HCT116 (cell line): ENCODE results near the gene FAM167B. TPM values are rescaled to one million over a fixed set of nuclear protein-coding genes. Genes with fewer than 3 reads are reported as not detected.

Experiments used
- ATAC-seq: fragments of 200-7000 bp; cut with Tn5 transposase; 2 replicates; pipeline ENCODE4 v1.9.1; 2020; ENCODE audit warnings: mild to moderate bottlenecking, moderate library complexity
- BruUV-seq: library from RNA; stranded (reverse); fragments of 400-500 nt; replicated peaks from 2 replicates; lab custom pipeline; 2021; lab: Mats Ljungman, UMichigan
- CTCF ChIA-PET: fragments of 300-600 bp; sonication (Branson Sonifier 250); formaldehyde crosslinking; loops from one replicate; lab custom pipeline; 2021; ENCODE audit warnings: antibody characterized with exemption; lab: Charles Lee
- POLR2A ChIA-PET: fragments of 300-600, 350-600 bp; sonication (Branson Sonifier 250); formaldehyde crosslinking; loops from one replicate; lab custom pipeline; 2021; ENCODE audit warnings: antibody characterized with exemption; lab: Charles Lee
- RAD21 ChIA-PET, 2 experiments: fragments of 300-600 bp; sonication (Branson Sonifier 250); formaldehyde crosslinking; loops; one replicate each; lab custom pipeline; 2023; ENCODE audit warnings: low total read pairs in 2 of 2; ENCODE audit not compliant: uncharacterized antibody in 2 of 2, unreplicated experiment in 2 of 2, low non-redundant PET in 1 of 2; lab: Charles Lee
- DNase-seq: peaks from one replicate; pipeline ENCODE4 v3.0.0-alpha.2; 2010; ENCODE audit warnings: low read depth, low spot score
- H2AFZ ChIP-seq: fragments of 200-600 bp; shearing (Covaris generic), sonication (generic); 2 replicates; pipeline ENCODE4 v1.6.1; 2017; ENCODE audit warnings: low read depth, mixed run types, mixed read lengths, antibody characterized with exemption, low read length; ENCODE audit not compliant: poor library complexity, severe bottlenecking
- H3K27ac ChIP-seq: 2 replicates; pipeline ENCODE4 v1.5.1; 2012; ENCODE audit warnings: low read depth, low read length
- H3K27me3 ChIP-seq: fragments of 200-600 bp; sonication (generic); 2 replicates; pipeline ENCODE4 v1.6.1; 2016; ENCODE audit warnings: mixed run types, low read length, mixed read lengths; ENCODE audit not compliant: insufficient read depth
- H3K36me3 ChIP-seq, 2 experiments: fragments of 200-500 bp in 1 of 2; fragments of 200-600 bp in 1 of 2; sonication (Bioruptor generic) in 1 of 2; sonication (generic) in 1 of 2; 2 replicates each; pipeline versions ENCODE4 v1.5.1 to v1.6.1; 2014 to 2016; ENCODE audit warnings: low read length in 2 of 2, inconsistent platforms in 1 of 2, mixed read lengths in 1 of 2, mixed run types in 1 of 2; ENCODE audit not compliant: insufficient read depth in 2 of 2, control insufficient read depth in 1 of 2
- H3K4me1 ChIP-seq, 2 experiments: fragments of 200-600 bp in 1 of 2; sonication (generic) in 1 of 2; 2 replicates each; pipeline versions ENCODE4 v1.5.1 to v1.6.1; 2012 to 2017; ENCODE audit warnings: low read length in 2 of 2, inconsistent platforms in 1 of 2, mild to moderate bottlenecking in 1 of 2, mixed read lengths in 1 of 2, mixed run types in 1 of 2, moderate library complexity in 1 of 2; ENCODE audit not compliant: insufficient read depth in 2 of 2, control insufficient read depth in 1 of 2
- H3K4me2 ChIP-seq: fragments of 200-600 bp; sonication (generic); 2 replicates; pipeline ENCODE4 v1.6.1; 2017; ENCODE audit warnings: mixed run types, low read length, mixed read lengths
- H3K4me3 ChIP-seq, 2 experiments: fragments of 200-600 bp in 1 of 2; sonication (generic) in 1 of 2; replicated peaks in 1 of 2; 2 replicates each; pipeline ENCODE4 v1.5.1; 2011 to 2016; ENCODE audit warnings: low read length in 2 of 2, control low read depth in 1 of 2, low read depth in 1 of 2, mild to moderate bottlenecking in 1 of 2, mixed read lengths in 1 of 2, mixed run types in 1 of 2
- H3K79me2 ChIP-seq: fragments of 200-600 bp; sonication (generic); 2 replicates; pipeline ENCODE4 v1.6.1; 2017; ENCODE audit warnings: mild to moderate bottlenecking, mixed run types, low read length, moderate library complexity, mixed read lengths; ENCODE audit not compliant: insufficient read depth
- H3K9ac ChIP-seq: fragments of 200-600 bp; sonication (generic); 2 replicates; pipeline ENCODE4 v1.6.1; 2016; ENCODE audit warnings: low read length, mixed read lengths
- H3K9me2 ChIP-seq: fragments of 200-600 bp; sonication (generic), shearing (Covaris generic); 2 replicates; pipeline ENCODE4 v1.6.1; 2017; ENCODE audit warnings: mixed run types, mild to moderate bottlenecking, moderate library complexity; ENCODE audit not compliant: insufficient read depth
- H3K9me3 ChIP-seq, 2 experiments: fragments of 200-500 bp in 1 of 2; fragments of 200-600 bp in 1 of 2; sonication (Bioruptor generic) in 1 of 2; sonication (generic) in 1 of 2; 2 replicates each; pipeline ENCODE4 v1.6.1; 2014 to 2017; ENCODE audit warnings: low read length in 2 of 2, mixed read lengths in 2 of 2, inconsistent platforms in 1 of 2, low read depth in 1 of 2, mild to moderate bottlenecking in 1 of 2, mixed run types in 1 of 2, moderate library complexity in 1 of 2; ENCODE audit not compliant: control insufficient read depth in 1 of 2, insufficient read depth in 1 of 2
- H4K20me1 ChIP-seq: fragments of 200-600 bp; sonication (generic), shearing (Covaris generic); 2 replicates; pipeline ENCODE4 v1.6.1; 2017; ENCODE audit warnings: mixed run types, mild to moderate bottlenecking, moderate library complexity; ENCODE audit not compliant: insufficient read depth
- CBX3 ChIP-seq: IDR thresholded peaks from 2 replicates; pipeline ENCODE4 v1.6.1; 2012; ENCODE audit warnings: low read depth
- CTCF ChIP-seq, 3 experiments: fragments of 200-600 bp in 1 of 3; sonication (generic) in 1 of 3; IDR thresholded peaks in 2 of 3; conservative IDR thresholded peaks in 1 of 3; 2 replicates each; pipeline ENCODE4 v1.5.1; 2012 to 2017; ENCODE audit warnings: low read depth in 2 of 3, low read length in 2 of 3, antibody characterized with exemption in 1 of 3, borderline replicate concordance in 1 of 3, control low read depth in 1 of 3, mild to moderate bottlenecking in 1 of 3, mixed read lengths in 1 of 3, mixed run types in 1 of 3, moderate library complexity in 1 of 3; ENCODE audit not compliant: insufficient read depth in 1 of 3
- EGR1 ChIP-seq: IDR thresholded peaks from 2 replicates; pipeline ENCODE4 v1.6.1; 2012; ENCODE audit warnings: low read depth
- EZH2phosphoT487 ChIP-seq: fragments of 200-600 bp; IDR thresholded peaks from 2 replicates; pipeline ENCODE4 v1.6.1; 2018; ENCODE audit warnings: antibody characterized with exemption, borderline replicate concordance
- FOSL1 ChIP-seq: IDR thresholded peaks from 2 replicates; pipeline ENCODE4 v1.6.1; 2012; ENCODE audit warnings: low read depth
- JUND ChIP-seq: IDR thresholded peaks from 2 replicates; pipeline ENCODE4 v1.6.1; 2012
- POLR2AphosphoS5 ChIP-seq: IDR thresholded peaks from 2 replicates; pipeline ENCODE4 v1.6.1; 2011; ENCODE audit warnings: mild to moderate bottlenecking, low read depth, low read length, moderate library complexity
- RAD21 ChIP-seq: IDR thresholded peaks from 2 replicates; pipeline ENCODE4 v1.6.1; 2012; ENCODE audit warnings: low read depth, mild to moderate bottlenecking
- SIN3A ChIP-seq: IDR thresholded peaks from 2 replicates; pipeline ENCODE4 v1.6.1; 2012; ENCODE audit warnings: low read depth
- SRF ChIP-seq: IDR thresholded peaks from 2 replicates; pipeline ENCODE4 v1.6.1; 2012; ENCODE audit warnings: low read depth
- TCF7L2 ChIP-seq: IDR thresholded peaks from 2 replicates; pipeline ENCODE4 v1.7.0; 2011; ENCODE audit warnings: borderline replicate concordance, inconsistent platforms; ENCODE audit not compliant: insufficient read depth, insufficient read length; ENCODE audit errors: extremely low read depth
- ZFX ChIP-seq: fragments of 450-650 bp; IDR thresholded peaks from 2 replicates; pipeline ENCODE4 v1.6.1; 2017
- intact Hi-C: fragments of 100-400 bp; cut with micrococcal nuclease; formaldehyde crosslinking; loops from 2 replicates; pipeline ENCODE4 v1.10.0; 2022
- total RNA-seq: library from RNA; stranded (reverse); gene quantifications from one replicate; pipeline ENCODE4 v1.2.1, GENCODE V29; 2021; ENCODE audit not compliant: unreplicated experiment
- TF ChIP-seq, protein P1 (sequence below): IDR thresholded peaks from 2 replicates; pipeline ENCODE4 v1.6.1; 2012; ENCODE audit warnings: low read depth
- TF ChIP-seq, protein P2 (sequence below): IDR thresholded peaks from 2 replicates; pipeline ENCODE4 v1.6.1; 2012

The FAM167B gene
- total RNA-seq, 1 experiment from 2014 or later: 0.42 TPM

- no peak within 1 kb of the TSS for H2AFZ ChIP-seq
- DNase-seq (no peak), ATAC-seq (0 out of 2 replicates have a peak, but pooled peaks have one; percentile 4)
- CTCF ChIA-PET: no interaction called here
- H4K20me1 ChIP-seq: no peaks in the 10 kb centered on the region
- H3K79me2 ChIP-seq: peaks cover 19% of the 10 kb centered on the region; the same call in 1 of the 2 replicates
- H3K27ac ChIP-seq: no peak within 1 kb of the TSS
- 0 out of 2 replicates have a peak within 1 kb of the TSS, but pooled peaks have one; percentile 15 for H3K4me2 ChIP-seq
- intact Hi-C loops: no loop called here
- TF ChIP-seq CTCF (IDR thresholded peaks at IDR 0.05 in 2 of 3, conservative IDR thresholded peaks at IDR 0.05 in 1 of 3; ENCODE audit: borderline replicate concordance in 1 of 3, insufficient read depth in 1 of 3, low read depth in 2 of 3, low read length in 2 of 3): no peak
- TF ChIP-seq CBX3: no peak
- no peak for TF ChIP-seq FOSL1
- no peak for TF ChIP-seq SIN3A
- TF ChIP-seq, protein P1, sequence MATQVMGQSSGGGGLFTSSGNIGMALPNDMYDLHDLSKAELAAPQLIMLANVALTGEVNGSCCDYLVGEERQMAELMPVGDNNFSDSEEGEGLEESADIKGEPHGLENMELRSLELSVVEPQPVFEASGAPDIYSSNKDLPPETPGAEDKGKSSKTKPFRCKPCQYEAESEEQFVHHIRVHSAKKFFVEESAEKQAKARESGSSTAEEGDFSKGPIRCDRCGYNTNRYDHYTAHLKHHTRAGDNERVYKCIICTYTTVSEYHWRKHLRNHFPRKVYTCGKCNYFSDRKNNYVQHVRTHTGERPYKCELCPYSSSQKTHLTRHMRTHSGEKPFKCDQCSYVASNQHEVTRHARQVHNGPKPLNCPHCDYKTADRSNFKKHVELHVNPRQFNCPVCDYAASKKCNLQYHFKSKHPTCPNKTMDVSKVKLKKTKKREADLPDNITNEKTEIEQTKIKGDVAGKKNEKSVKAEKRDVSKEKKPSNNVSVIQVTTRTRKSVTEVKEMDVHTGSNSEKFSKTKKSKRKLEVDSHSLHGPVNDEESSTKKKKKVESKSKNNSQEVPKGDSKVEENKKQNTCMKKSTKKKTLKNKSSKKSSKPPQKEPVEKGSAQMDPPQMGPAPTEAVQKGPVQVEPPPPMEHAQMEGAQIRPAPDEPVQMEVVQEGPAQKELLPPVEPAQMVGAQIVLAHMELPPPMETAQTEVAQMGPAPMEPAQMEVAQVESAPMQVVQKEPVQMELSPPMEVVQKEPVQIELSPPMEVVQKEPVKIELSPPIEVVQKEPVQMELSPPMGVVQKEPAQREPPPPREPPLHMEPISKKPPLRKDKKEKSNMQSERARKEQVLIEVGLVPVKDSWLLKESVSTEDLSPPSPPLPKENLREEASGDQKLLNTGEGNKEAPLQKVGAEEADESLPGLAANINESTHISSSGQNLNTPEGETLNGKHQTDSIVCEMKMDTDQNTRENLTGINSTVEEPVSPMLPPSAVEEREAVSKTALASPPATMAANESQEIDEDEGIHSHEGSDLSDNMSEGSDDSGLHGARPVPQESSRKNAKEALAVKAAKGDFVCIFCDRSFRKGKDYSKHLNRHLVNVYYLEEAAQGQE: no peak
- no peak for TF ChIP-seq TCF7L2
- TF ChIP-seq POLR2AphosphoS5: peak; percentile 32; the same call in 1 of the 2 replicates
- TF ChIP-seq, protein P2, sequence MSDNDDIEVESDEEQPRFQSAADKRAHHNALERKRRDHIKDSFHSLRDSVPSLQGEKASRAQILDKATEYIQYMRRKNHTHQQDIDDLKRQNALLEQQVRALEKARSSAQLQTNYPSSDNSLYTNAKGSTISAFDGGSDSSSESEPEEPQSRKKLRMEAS: no peak
- no peak for TF ChIP-seq SRF
- no peak for TF ChIP-seq RAD21
- no peak for TF ChIP-seq EGR1
- TF ChIP-seq EZH2phosphoT487: no peak
- TF ChIP-seq ZFX: no peak
- 0 out of 2 replicates have a peak, but pooled peaks have one; percentile 13 for TF ChIP-seq JUND
- TF ChIP-seq, all 23 proteins: peak for 2
- RAD21 ChIA-PET: no interaction called here
- peaks cover 6 to 25% of the 10 kb centered on the region in 2 experiments; a peak in 2 of 4 replicates for H3K4me1 ChIP-seq
- no peaks in the 10 kb centered on the region for H3K9me3 ChIP-seq
- no peaks in the 10 kb centered on the region for H3K27me3 ChIP-seq
- POLR2A ChIA-PET: no interaction called here
- H3K36me3 ChIP-seq: peaks cover 0 to 11% of the 10 kb centered on the region in 2 experiments; a peak in 1 of 4 replicates
- BruUV-seq: no TSS peak
- no peaks in the 10 kb centered on the region for H3K9me2 ChIP-seq
- H3K9ac ChIP-seq: no peak within 1 kb of the TSS
- no peak within 1 kb of the TSS for H3K4me3 ChIP-seq
These were observed 38.1 kb upstream of the FAM167B start, which contains the start of gene DCDC2B for GRCh38 chr1:32208891-32209328. TSS of gene DCDC2B (plus strand) at chr1:32209089. CDS start at chr1:32209094, 5 bp downstream.
